ENCODE results near the gene PPIH.

Gene PPIH

DNA sequence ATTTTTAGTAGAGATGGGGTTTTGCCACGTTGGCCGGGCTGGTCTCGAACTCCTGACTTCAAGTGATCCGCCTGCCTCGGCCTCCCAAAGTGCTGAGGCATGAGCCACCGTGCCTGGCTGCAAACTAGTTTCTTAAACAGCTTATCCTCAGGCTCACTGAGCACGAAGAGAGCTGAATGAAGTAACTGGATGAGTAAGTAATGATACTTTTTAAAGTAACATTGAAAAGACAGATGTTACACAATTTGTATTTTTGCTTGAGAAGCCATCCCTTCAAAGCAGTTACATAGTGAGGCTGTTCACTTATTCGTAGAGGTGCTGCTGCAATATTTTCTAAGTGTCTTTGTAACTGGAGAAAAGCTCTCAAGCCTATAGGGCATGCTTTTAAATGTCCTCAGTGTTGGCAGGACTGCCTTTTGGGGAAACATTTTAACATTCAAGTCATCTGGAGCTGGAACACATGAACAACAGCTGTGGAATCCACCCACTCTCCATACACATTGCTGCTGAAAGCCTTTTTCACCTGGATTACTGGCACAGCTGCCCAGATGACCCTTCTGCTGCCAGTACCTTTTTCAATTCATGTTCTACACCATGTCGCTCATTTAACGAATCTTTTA lies 21.3 kb downstream of the PPIH start:
- Histone ChIP-seq H4K12ac (ENCODE audit: low read depth, low read length) (no peak overlapping the region), H2AFZ (ENCODE audit: insufficient read depth, low read length, poor library complexity) (no peak overlapping the region), H3K14ac (ENCODE audit: low read length) (no peak overlapping the region), H4K91ac (ENCODE audit: low read depth, low read length) (no peak overlapping the region), H3K36me3 (ENCODE audit: control insufficient read depth in 1 of 2, insufficient read depth in 2 of 2, low read length in 2 of 2) (peaks cover 3 to 13% of the 10 kb centered on the region in 2 experiments), H2BK12ac (ENCODE audit: low read length) (no peak overlapping the region), H3K79me1 (ENCODE audit: low read length) (peaks cover 5% of the 10 kb centered on the region), H3K27ac (ENCODE audit: low read depth, low read length) (no peak overlapping the region), H3K4me1 (ENCODE audit: control insufficient read depth in 1 of 2, insufficient read depth in 2 of 2, low read length in 2 of 2) (peaks cover 6 to 9% of the 10 kb centered on the region in 2 experiments), H3K27me3 (ENCODE audit: insufficient read depth, low read length) (no peaks in the 10 kb centered on the region), H3K4ac (ENCODE audit: low read depth, low read length) (no peak overlapping the region), H3K79me2 (ENCODE audit: control insufficient read depth, insufficient read depth, low read length, poor library complexity) (peaks cover 15% of the 10 kb centered on the region), H3K23ac (ENCODE audit: low read length) (no peak overlapping the region), H3K4me2 (ENCODE audit: low read length) (no peak overlapping the region), H2AK5ac (ENCODE audit: low read length) (no peak overlapping the region), H3K4me3 (ENCODE audit: low read depth, low read length) (no peak overlapping the region), H2BK120ac (ENCODE audit: insufficient read depth, low read length, poor library complexity) (no peak overlapping the region), H2BK5ac (ENCODE audit: low read depth, low read length, poor library complexity) (no peak overlapping the region), H3K9me3 (ENCODE audit: insufficient read depth, low read depth, low read length) (no peaks in the 10 kb centered on the region), H3K9ac (ENCODE audit: low read length) (no peak overlapping the region), H3K18ac (ENCODE audit: low read length) (no peak overlapping the region), H4K8ac (ENCODE audit: low read depth, low read length) (no peak overlapping the region)
- no peak for DNase-seq
- no CpG with 5 or more reads among the region's 10 CpGs for WGBS (ENCODE audit: extremely low coverage, insufficient coverage, insufficient read length)

DNA sequence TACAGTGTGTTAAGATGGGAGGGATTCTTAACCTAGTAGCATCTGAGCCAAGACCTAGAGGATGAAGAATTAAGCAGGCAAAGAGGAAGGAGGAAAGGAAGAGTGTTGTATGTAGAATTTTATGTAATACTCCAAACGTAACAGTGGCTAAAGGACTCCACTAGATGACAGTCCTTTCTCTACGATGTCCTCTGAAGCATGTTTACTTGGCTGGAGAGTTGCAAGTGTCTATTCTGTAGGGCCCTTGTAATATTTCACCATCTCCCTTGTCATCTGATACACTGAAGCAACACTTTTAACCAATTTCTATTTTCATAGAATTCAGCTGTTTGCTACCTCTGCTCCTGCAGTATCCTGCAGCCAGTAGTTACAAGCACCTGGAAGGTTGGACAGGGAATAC lies 21.8 kb downstream of the PPIH start:
- Histone ChIP-seq H2BK5ac (ENCODE audit: low read depth, low read length, poor library complexity) (no peak overlapping the region), H3K4ac (ENCODE audit: low read depth, low read length) (no peak overlapping the region), H3K14ac (ENCODE audit: low read length) (no peak overlapping the region), H3K79me1 (ENCODE audit: low read length) (peaks cover 5% of the 10 kb centered on the region), H3K27me3 (ENCODE audit: insufficient read depth, low read length) (no peaks in the 10 kb centered on the region), H3K4me3 (ENCODE audit: low read depth, low read length) (no peak overlapping the region), H3K4me2 (ENCODE audit: low read length) (no peak overlapping the region), H3K36me3 (ENCODE audit: control insufficient read depth in 1 of 2, insufficient read depth in 2 of 2, low read length in 2 of 2) (peaks cover 1 to 10% of the 10 kb centered on the region in 2 experiments), H4K91ac (ENCODE audit: low read depth, low read length) (no peak overlapping the region), H3K23ac (ENCODE audit: low read length) (no peak overlapping the region), H3K9ac (ENCODE audit: low read length) (no peak overlapping the region), H4K12ac (ENCODE audit: low read depth, low read length) (no peak overlapping the region), H2AK5ac (ENCODE audit: low read length) (no peak overlapping the region), H4K8ac (ENCODE audit: low read depth, low read length) (no peak overlapping the region), H2BK12ac (ENCODE audit: low read length) (no peak overlapping the region), H3K4me1 (ENCODE audit: control insufficient read depth in 1 of 2, insufficient read depth in 2 of 2, low read length in 2 of 2) (peaks cover 6 to 9% of the 10 kb centered on the region in 2 experiments), H3K27ac (ENCODE audit: low read depth, low read length) (no peak overlapping the region), H2AFZ (ENCODE audit: insufficient read depth, low read length, poor library complexity) (no peak overlapping the region), H2BK120ac (ENCODE audit: insufficient read depth, low read length, poor library complexity) (no peak overlapping the region), H3K9me3 (ENCODE audit: insufficient read depth, low read depth, low read length) (no peaks in the 10 kb centered on the region), H3K79me2 (ENCODE audit: control insufficient read depth, insufficient read depth, low read length, poor library complexity) (peaks cover 15% of the 10 kb centered on the region), H3K18ac (ENCODE audit: low read length) (no peak overlapping the region)
- WGBS (ENCODE audit: extremely low coverage, insufficient coverage, insufficient read length) = no CpG with 5 or more reads among the region's 2 CpGs
- no peak for DNase-seq

DNA sequence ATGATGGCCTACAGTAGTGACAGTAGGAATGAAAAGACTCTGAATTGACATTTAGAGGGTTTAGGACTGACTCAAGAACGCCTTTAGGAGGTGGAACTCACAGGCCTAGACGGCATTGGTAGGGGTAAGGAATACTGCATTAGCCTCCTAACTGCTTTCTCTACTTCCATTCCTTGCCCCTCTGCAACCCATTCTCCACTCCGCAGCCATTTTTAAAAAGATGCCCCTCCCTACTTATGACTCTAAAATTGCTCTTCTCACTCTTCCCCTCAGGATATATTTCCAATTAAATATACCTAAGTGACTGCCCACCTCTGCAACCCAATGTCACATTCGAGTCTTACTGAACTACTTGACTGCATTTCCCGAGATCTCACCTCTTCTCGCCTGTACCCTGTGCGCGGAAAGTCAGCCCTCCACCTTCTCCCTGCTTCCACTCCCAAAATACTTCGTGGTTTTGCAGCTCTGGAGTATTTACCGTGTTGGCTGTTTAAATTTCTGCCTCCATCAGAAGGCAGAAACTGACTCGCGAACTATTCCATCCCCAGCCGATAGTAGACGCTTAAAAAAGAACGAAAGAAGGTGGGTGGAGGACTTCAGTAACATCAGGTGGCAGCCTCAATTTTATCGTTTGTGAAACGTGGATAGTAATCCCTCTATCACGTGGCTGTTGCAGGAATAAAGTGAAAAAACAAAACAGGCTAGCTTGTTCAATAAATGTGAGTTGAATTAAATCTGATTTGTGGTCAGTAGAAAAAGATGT lies 22.9 kb downstream of the PPIH start:
- Histone ChIP-seq H4K12ac (ENCODE audit: low read depth, low read length) (no peak overlapping the region), H3K14ac (ENCODE audit: low read length) (no peak overlapping the region), H2AK5ac (ENCODE audit: low read length) (no peak overlapping the region), H2AFZ (ENCODE audit: insufficient read depth, low read length, poor library complexity) (no peak overlapping the region), H3K4me3 (ENCODE audit: low read depth, low read length) (no peak overlapping the region), H3K4me1 (ENCODE audit: control insufficient read depth in 1 of 2, insufficient read depth in 2 of 2, low read length in 2 of 2) (peaks cover 6 to 9% of the 10 kb centered on the region in 2 experiments), H3K4me2 (ENCODE audit: low read length) (peak overlapping the region; percentile 83), H2BK12ac (ENCODE audit: low read length) (no peak overlapping the region), H3K79me1 (ENCODE audit: low read length) (peaks cover 5% of the 10 kb centered on the region), H2BK120ac (ENCODE audit: insufficient read depth, low read length, poor library complexity) (no peak overlapping the region), H3K9me3 (ENCODE audit: insufficient read depth, low read depth, low read length) (no peaks in the 10 kb centered on the region), H3K36me3 (ENCODE audit: control insufficient read depth in 1 of 2, insufficient read depth in 2 of 2, low read length in 2 of 2) (peaks cover 1 to 3% of the 10 kb centered on the region in 2 experiments), H4K91ac (ENCODE audit: low read depth, low read length) (no peak overlapping the region), H3K27me3 (ENCODE audit: insufficient read depth, low read length) (no peaks in the 10 kb centered on the region), H3K4ac (ENCODE audit: low read depth, low read length) (no peak overlapping the region), H3K79me2 (ENCODE audit: control insufficient read depth, insufficient read depth, low read length, poor library complexity) (peaks cover 17% of the 10 kb centered on the region), H3K27ac (ENCODE audit: low read depth, low read length) (no peak overlapping the region), H4K8ac (ENCODE audit: low read depth, low read length) (peak overlapping the region; percentile 73), H3K23ac (ENCODE audit: low read length) (no peak overlapping the region), H3K18ac (ENCODE audit: low read length) (no peak overlapping the region), H2BK5ac (ENCODE audit: low read depth, low read length, poor library complexity) (no peak overlapping the region), H3K9ac (ENCODE audit: low read length) (no peak overlapping the region)
- DNase-seq = peak in 1 of 2 donors; percentile 42
- no CpG with 5 or more reads among the region's 18 CpGs for WGBS (ENCODE audit: extremely low coverage, insufficient coverage, insufficient read length)

DNA sequence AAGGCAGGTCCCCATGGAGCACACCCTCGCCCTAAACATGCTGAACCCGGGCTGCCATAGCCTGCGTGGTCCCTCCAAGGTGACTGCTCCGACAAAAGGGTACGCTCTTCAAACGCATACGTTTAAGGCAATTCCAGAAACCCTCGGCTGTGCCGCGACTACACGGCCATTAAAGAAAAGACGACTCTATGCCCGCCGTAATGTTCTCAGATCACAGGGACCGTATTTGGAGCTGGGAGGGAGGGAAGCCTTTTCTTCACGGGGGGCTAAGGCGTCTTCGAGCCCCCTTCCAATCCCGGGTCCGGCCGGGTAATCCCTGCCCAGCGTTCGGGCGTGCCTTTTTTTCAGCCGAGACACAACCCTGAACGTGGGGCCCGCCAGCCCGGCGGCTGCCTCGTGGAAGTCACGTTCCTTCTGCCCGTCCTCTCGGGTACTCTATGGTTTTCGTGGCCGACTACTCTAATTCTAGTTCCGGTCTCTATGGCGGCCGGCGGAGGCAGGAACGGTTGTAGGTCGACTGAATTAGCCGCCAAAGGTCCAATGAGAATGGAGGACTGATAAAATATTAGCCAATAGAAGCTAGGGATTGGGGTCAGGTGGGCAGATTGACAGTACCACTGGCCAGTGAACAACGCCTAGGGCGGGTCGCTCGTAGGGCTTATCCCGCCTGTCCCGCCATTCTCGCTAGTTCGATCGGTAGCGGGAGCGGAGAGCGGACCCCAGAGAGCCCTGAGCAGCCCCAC lies 23.7 kb downstream of the PPIH start, which contains the start of gene YBX1:
YBX1 (plus strand) TSS at position 678 of the 743 bp plus-strand sequence. CDS start 148 bp downstream, outside the sequence.
- H2AK5ac ChIP-seq (ENCODE audit: low read length) = peak within 1 kb of the TSS; percentile 68
- H2AFZ ChIP-seq (ENCODE audit: insufficient read depth, low read length, poor library complexity) = peak within 1 kb of the TSS; percentile 85
- peak; percentile 98 to 99 for DNase-seq
- H3K4me2 ChIP-seq (ENCODE audit: low read length) = peak within 1 kb of the TSS; percentile 83
- H3K4ac ChIP-seq (ENCODE audit: low read depth, low read length) = peak within 1 kb of the TSS; percentile 91
- peak within 1 kb of the TSS; percentile 49 for H2BK120ac ChIP-seq (ENCODE audit: insufficient read depth, low read length, poor library complexity)
- peaks cover 6 to 9% of the 10 kb centered on the region in 2 experiments for H3K4me1 ChIP-seq (ENCODE audit: control insufficient read depth in 1 of 2, insufficient read depth in 2 of 2, low read length in 2 of 2)
- H3K14ac ChIP-seq (ENCODE audit: low read length) = peak within 1 kb of the TSS; percentile 84
- peak within 1 kb of the TSS; percentile 85 for H4K91ac ChIP-seq (ENCODE audit: low read depth, low read length)
- no peaks in the 10 kb centered on the region for H3K27me3 ChIP-seq (ENCODE audit: insufficient read depth, low read length)
- no CpG with 5 or more reads among the region's 54 CpGs for WGBS (ENCODE audit: extremely low coverage, insufficient coverage, insufficient read length)
- peak within 1 kb of the TSS; percentile 98 for H3K4me3 ChIP-seq (ENCODE audit: low read depth, low read length)
- no peaks in the 10 kb centered on the region for H3K9me3 ChIP-seq (ENCODE audit: insufficient read depth, low read depth, low read length)
- peaks cover 5% of the 10 kb centered on the region for H3K79me1 ChIP-seq (ENCODE audit: low read length)
- peak within 1 kb of the TSS; percentile 75 for H3K27ac ChIP-seq (ENCODE audit: low read depth, low read length)
- peak within 1 kb of the TSS; percentile 96 for H4K8ac ChIP-seq (ENCODE audit: low read depth, low read length)
- peak within 1 kb of the TSS; percentile 79 for H3K18ac ChIP-seq (ENCODE audit: low read length)
- peak within 1 kb of the TSS; percentile 67 for H2BK5ac ChIP-seq (ENCODE audit: low read depth, low read length, poor library complexity)
- H3K9ac ChIP-seq (ENCODE audit: low read length) = peak within 1 kb of the TSS; percentile 85
- no peak within 1 kb of the TSS for H3K23ac ChIP-seq (ENCODE audit: low read length)
- peaks cover 1 to 3% of the 10 kb centered on the region in 2 experiments for H3K36me3 ChIP-seq (ENCODE audit: control insufficient read depth in 1 of 2, insufficient read depth in 2 of 2, low read length in 2 of 2)
- peaks cover 19% of the 10 kb centered on the region for H3K79me2 ChIP-seq (ENCODE audit: control insufficient read depth, insufficient read depth, low read length, poor library complexity)
- H4K12ac ChIP-seq (ENCODE audit: low read depth, low read length) = peak within 1 kb of the TSS; percentile 79
- no peak within 1 kb of the TSS for H2BK12ac ChIP-seq (ENCODE audit: low read length)

All from trophoblast cell (in vitro differentiated cells and primary cell).